HCT116 (cell line): ENCODE measurements around the gene MED14. TPM values are rescaled to one million over a fixed set of nuclear protein-coding genes. Genes with fewer than 3 reads are reported as not detected.

Experiments
- ATAC-seq: fragments of 200-7000 bp; cut with Tn5 transposase; 2 replicates; pipeline ENCODE4 v1.9.1; 2020; ENCODE audit warnings: mild to moderate bottlenecking, moderate library complexity
- BruUV-seq: library from RNA; stranded (reverse); fragments of 400-500 nt; replicated peaks from 2 replicates; lab custom pipeline; 2021; lab: Mats Ljungman, UMichigan
- CTCF ChIA-PET: fragments of 300-600 bp; sonication (Branson Sonifier 250); formaldehyde crosslinking; loops from one replicate; lab custom pipeline; 2021; ENCODE audit warnings: antibody characterized with exemption; lab: Charles Lee
- POLR2A ChIA-PET: fragments of 300-600, 350-600 bp; sonication (Branson Sonifier 250); formaldehyde crosslinking; loops from one replicate; lab custom pipeline; 2021; ENCODE audit warnings: antibody characterized with exemption; lab: Charles Lee
- RAD21 ChIA-PET, 2 experiments: fragments of 300-600 bp; sonication (Branson Sonifier 250); formaldehyde crosslinking; loops; one replicate each; lab custom pipeline; 2023; ENCODE audit warnings: low total read pairs in 2 of 2; ENCODE audit not compliant: uncharacterized antibody in 2 of 2, unreplicated experiment in 2 of 2, low non-redundant PET in 1 of 2; lab: Charles Lee
- DNase-seq: peaks from one replicate; pipeline ENCODE4 v3.0.0-alpha.2; 2010; ENCODE audit warnings: low read depth, low spot score
- H2AFZ ChIP-seq: fragments of 200-600 bp; shearing (Covaris generic), sonication (generic); 2 replicates; pipeline ENCODE4 v1.6.1; 2017; ENCODE audit warnings: low read depth, mixed run types, mixed read lengths, antibody characterized with exemption, low read length; ENCODE audit not compliant: poor library complexity, severe bottlenecking
- H3K27ac ChIP-seq: 2 replicates; pipeline ENCODE4 v1.5.1; 2012; ENCODE audit warnings: low read depth, low read length
- H3K27me3 ChIP-seq: fragments of 200-600 bp; sonication (generic); 2 replicates; pipeline ENCODE4 v1.6.1; 2016; ENCODE audit warnings: mixed run types, low read length, mixed read lengths; ENCODE audit not compliant: insufficient read depth
- H3K36me3 ChIP-seq, 2 experiments: fragments of 200-500 bp in 1 of 2; fragments of 200-600 bp in 1 of 2; sonication (Bioruptor generic) in 1 of 2; sonication (generic) in 1 of 2; 2 replicates each; pipeline versions ENCODE4 v1.5.1 to v1.6.1; 2014 to 2016; ENCODE audit warnings: low read length in 2 of 2, inconsistent platforms in 1 of 2, mixed read lengths in 1 of 2, mixed run types in 1 of 2; ENCODE audit not compliant: insufficient read depth in 2 of 2, control insufficient read depth in 1 of 2
- H3K4me1 ChIP-seq, 2 experiments: fragments of 200-600 bp in 1 of 2; sonication (generic) in 1 of 2; 2 replicates each; pipeline versions ENCODE4 v1.5.1 to v1.6.1; 2012 to 2017; ENCODE audit warnings: low read length in 2 of 2, inconsistent platforms in 1 of 2, mild to moderate bottlenecking in 1 of 2, mixed read lengths in 1 of 2, mixed run types in 1 of 2, moderate library complexity in 1 of 2; ENCODE audit not compliant: insufficient read depth in 2 of 2, control insufficient read depth in 1 of 2
- H3K4me2 ChIP-seq: fragments of 200-600 bp; sonication (generic); 2 replicates; pipeline ENCODE4 v1.6.1; 2017; ENCODE audit warnings: mixed run types, low read length, mixed read lengths
- H3K4me3 ChIP-seq, 2 experiments: fragments of 200-600 bp in 1 of 2; sonication (generic) in 1 of 2; replicated peaks in 1 of 2; 2 replicates each; pipeline ENCODE4 v1.5.1; 2011 to 2016; ENCODE audit warnings: low read length in 2 of 2, control low read depth in 1 of 2, low read depth in 1 of 2, mild to moderate bottlenecking in 1 of 2, mixed read lengths in 1 of 2, mixed run types in 1 of 2
- H3K79me2 ChIP-seq: fragments of 200-600 bp; sonication (generic); 2 replicates; pipeline ENCODE4 v1.6.1; 2017; ENCODE audit warnings: mild to moderate bottlenecking, mixed run types, low read length, moderate library complexity, mixed read lengths; ENCODE audit not compliant: insufficient read depth
- H3K9ac ChIP-seq: fragments of 200-600 bp; sonication (generic); 2 replicates; pipeline ENCODE4 v1.6.1; 2016; ENCODE audit warnings: low read length, mixed read lengths
- H3K9me2 ChIP-seq: fragments of 200-600 bp; sonication (generic), shearing (Covaris generic); 2 replicates; pipeline ENCODE4 v1.6.1; 2017; ENCODE audit warnings: mixed run types, mild to moderate bottlenecking, moderate library complexity; ENCODE audit not compliant: insufficient read depth
- H3K9me3 ChIP-seq, 2 experiments: fragments of 200-500 bp in 1 of 2; fragments of 200-600 bp in 1 of 2; sonication (Bioruptor generic) in 1 of 2; sonication (generic) in 1 of 2; 2 replicates each; pipeline ENCODE4 v1.6.1; 2014 to 2017; ENCODE audit warnings: low read length in 2 of 2, mixed read lengths in 2 of 2, inconsistent platforms in 1 of 2, low read depth in 1 of 2, mild to moderate bottlenecking in 1 of 2, mixed run types in 1 of 2, moderate library complexity in 1 of 2; ENCODE audit not compliant: control insufficient read depth in 1 of 2, insufficient read depth in 1 of 2
- H4K20me1 ChIP-seq: fragments of 200-600 bp; sonication (generic), shearing (Covaris generic); 2 replicates; pipeline ENCODE4 v1.6.1; 2017; ENCODE audit warnings: mixed run types, mild to moderate bottlenecking, moderate library complexity; ENCODE audit not compliant: insufficient read depth
- CTCF ChIP-seq, 3 experiments: fragments of 200-600 bp in 1 of 3; sonication (generic) in 1 of 3; IDR thresholded peaks in 2 of 3; conservative IDR thresholded peaks in 1 of 3; 2 replicates each; pipeline ENCODE4 v1.5.1; 2012 to 2017; ENCODE audit warnings: low read depth in 2 of 3, low read length in 2 of 3, antibody characterized with exemption in 1 of 3, borderline replicate concordance in 1 of 3, control low read depth in 1 of 3, mild to moderate bottlenecking in 1 of 3, mixed read lengths in 1 of 3, mixed run types in 1 of 3, moderate library complexity in 1 of 3; ENCODE audit not compliant: insufficient read depth in 1 of 3
- JUND ChIP-seq: IDR thresholded peaks from 2 replicates; pipeline ENCODE4 v1.6.1; 2012
- MAX ChIP-seq: IDR thresholded peaks from 2 replicates; pipeline ENCODE4 v1.6.1; 2012
- RAD21 ChIP-seq: IDR thresholded peaks from 2 replicates; pipeline ENCODE4 v1.6.1; 2012; ENCODE audit warnings: low read depth, mild to moderate bottlenecking
- intact Hi-C: fragments of 100-400 bp; cut with micrococcal nuclease; formaldehyde crosslinking; loops from 2 replicates; pipeline ENCODE4 v1.10.0; 2022
- total RNA-seq: library from RNA; stranded (reverse); gene quantifications from one replicate; pipeline ENCODE4 v1.2.1, GENCODE V29; 2021; ENCODE audit not compliant: unreplicated experiment

Gene MED14
- total RNA-seq, 1 experiment from 2014 or later = 51.8 TPM

GRCh38 chrX:40651620-40652223 lies 83.6 kb downstream of the MED14 start:
- H3K36me3 ChIP-seq = 0 out of 4 replicates have a peak, but pooled peaks cover 0 to 3% of the 10 kb centered on the region in 2 experiments
- H3K79me2 ChIP-seq = peaks cover 5% of the 10 kb centered on the region; the same call in 1 of the 2 replicates
- RAD21 ChIA-PET = interaction anchor here (0.7 to 1.7 kb wide), 3 partner anchors 142 to 270 kb away, joined by 3 to 8 read pairs (median 4); no protein-coding TSS in a partner anchor
- intact Hi-C loops = loop anchor here (1.0 to 10.0 kb wide), 3 partner anchors 143 to 463 kb away; no protein-coding TSS in a partner anchor
- CTCF ChIA-PET = interaction anchor here (0.8 to 1.5 kb wide), 11 partner anchors 57 to 463 kb away, joined by 3 to 18 read pairs (median 3); partner anchors contain the start of gene USP9X
- H3K27me3 ChIP-seq = no peaks in the 10 kb centered on the region
- no peak overlapping the region for H2AFZ ChIP-seq
- H3K4me3 ChIP-seq = no peak overlapping the region
- no peak overlapping the region for H3K27ac ChIP-seq
- no peaks in the 10 kb centered on the region for H3K9me3 ChIP-seq
- peaks cover 4 to 6% of the 10 kb centered on the region in 2 experiments; a peak in 2 of 4 replicates for H3K4me1 ChIP-seq
- H3K9ac ChIP-seq = no peak overlapping the region
- no TSS peak for BruUV-seq
- peak; percentile 45 for DNase-seq
- no peaks in the 10 kb centered on the region for H4K20me1 ChIP-seq
- no peak for ATAC-seq
- TF ChIP-seq JUND = no peak
- no peak for TF ChIP-seq MAX
- peak; percentile 71 for TF ChIP-seq RAD21
- TF ChIP-seq CTCF (IDR thresholded peaks at IDR 0.05 in 2 of 3, conservative IDR thresholded peaks at IDR 0.05 in 1 of 3; ENCODE audit: borderline replicate concordance in 1 of 3, insufficient read depth in 1 of 3, low read depth in 2 of 3, low read length in 2 of 3) = peak; percentile 50 to 62 (median 50); a peak in 5 of 6 replicates
- H3K4me2 ChIP-seq = no peak overlapping the region
- POLR2A ChIA-PET = no interaction called here
- H3K9me2 ChIP-seq = no peaks in the 10 kb centered on the region
